HepG2 (cell line): Measurements from ENCODE around the gene ABCC10. TPM values are rescaled to one million over a fixed set of nuclear protein-coding genes. Genes with fewer than 3 reads are reported as not detected.
A peak's percentile ranks its signal among the peaks of the same experiment; 100 is the strongest.

Source experiments
- CENPT ChIP-seq: sonication (generic); formaldehyde crosslinking; IDR thresholded peaks from 2 replicates; pipeline ENCODE4 v1.8.0; 2022; ENCODE audit warnings: low read depth, mild to moderate bottlenecking, moderate library complexity, missing genetic modification reagents
- KLF6 ChIP-seq: IDR thresholded peaks from 2 replicates; pipeline ENCODE4 v1.8.0; 2016; ENCODE audit warnings: missing biosample characterization, missing genetic modification reagents
- MAZ ChIP-seq, 2 experiments: sonication (generic) in 1 of 2; formaldehyde crosslinking in 1 of 2; IDR thresholded peaks; 2 replicates each; pipeline versions ENCODE4 v1.5.0 to v1.6.1; 2012 to 2020; ENCODE audit warnings: low read depth in 2 of 2, mild to moderate bottlenecking in 2 of 2, borderline replicate concordance in 1 of 2, improper control_type of control experiment in 1 of 2, low read length in 1 of 2, missing genetic modification reagents in 1 of 2, moderate library complexity in 1 of 2
- NCOR1 ChIP-seq: fragments of 200-600 bp; sonication (generic); IDR thresholded peaks from 2 replicates; pipeline ENCODE4 v1.7.0; 2017; ENCODE audit warnings: antibody characterized with exemption, low read length, borderline replicate concordance
- POGK ChIP-seq: sonication (generic); formaldehyde crosslinking; conservative IDR thresholded peaks from 2 replicates; pipeline ENCODE4 v1.8.0; 2022; ENCODE audit warnings: mild to moderate bottlenecking, moderate library complexity, missing genetic modification reagents
- PPARG ChIP-seq: conservative IDR thresholded peaks from 2 replicates; pipeline ENCODE4 v1.6.1; 2016; ENCODE audit warnings: missing biosample characterization, missing genetic modification reagents
- RFXANK ChIP-seq: IDR thresholded peaks from 2 replicates; pipeline ENCODE4 v1.6.1; 2016
- SMYD3 ChIP-seq: sonication (generic); formaldehyde crosslinking; IDR thresholded peaks from 2 replicates; pipeline ENCODE4 v1.8.1; 2023; ENCODE audit warnings: mild to moderate bottlenecking, missing genetic modification reagents
- TOPORS ChIP-seq: sonication (generic); formaldehyde crosslinking; IDR thresholded peaks from 2 replicates; pipeline ENCODE4 v1.8.0; 2023; ENCODE audit warnings: mild to moderate bottlenecking, missing genetic modification reagents
- ZKSCAN5 ChIP-seq: sonication (generic); formaldehyde crosslinking; IDR thresholded peaks from 2 replicates; pipeline ENCODE4 v1.5.1; 2020; ENCODE audit warnings: mild to moderate bottlenecking, missing genetic modification reagents
- ZNF33A ChIP-seq: sonication (generic); formaldehyde crosslinking; IDR thresholded peaks from 2 replicates; pipeline ENCODE4 v1.5.1; 2020; ENCODE audit warnings: missing genetic modification reagents, mild to moderate bottlenecking, moderate library complexity, borderline replicate concordance
- ZNF430 ChIP-seq: sonication (generic); formaldehyde crosslinking; IDR thresholded peaks from 2 replicates; pipeline ENCODE4 v1.9.0; 2021; ENCODE audit warnings: mild to moderate bottlenecking, missing genetic modification reagents
- ZSCAN21 ChIP-seq: sonication (generic); formaldehyde crosslinking; IDR thresholded peaks from 2 replicates; pipeline ENCODE4 v1.8.0; 2022; ENCODE audit warnings: mild to moderate bottlenecking, missing genetic modification reagents, moderate library complexity, borderline replicate concordance
- polyA plus RNA-seq, 8 experiments: library from polyadenylated mRNA; depleted of rRNA in 3 of 8; stranded (reverse) in 7 of 8; unstranded in 1 of 8; fragments of >200 nt; fragmentation: Illumina TruSeq in 4 of 8; extraction: Trizol in 4 of 8; gene quantifications; 2 replicates each; pipeline versions ENCODE4 v1.2.1 to v1.2.3, GENCODE V29; 2011 to 2016; ENCODE audit warnings: low read depth in 4 of 8, missing spikeins in 1 of 8, mixed read lengths in 1 of 8; ENCODE audit not compliant: insufficient read depth in 1 of 8
- total RNA-seq, 5 experiments: library from RNA; depleted of rRNA; stranded (reverse); fragments of >200 nt; fragmentation: Illumina TruSeq; extraction: Trizol; gene quantifications; 2 replicates each; pipeline ENCODE4 v1.2.3, GENCODE V29; 2016; ENCODE audit warnings: low read depth in 1 of 5
- TF ChIP-seq, protein P1 (sequence below): sonication (generic); formaldehyde crosslinking; conservative IDR thresholded peaks from 2 replicates; pipeline ENCODE4 v1.4.0; 2020; ENCODE audit warnings: missing genetic modification reagents
- TF ChIP-seq, protein P2 (sequence below): sonication (generic); formaldehyde crosslinking; IDR thresholded peaks from 2 replicates; pipeline ENCODE4 v1.8.1; 2022; ENCODE audit warnings: low read depth, mild to moderate bottlenecking, missing genetic modification reagents
- TF ChIP-seq, protein P3 (sequence below): sonication (generic); formaldehyde crosslinking; IDR thresholded peaks from 2 replicates; pipeline ENCODE4 v1.5.1; 2020; ENCODE audit warnings: missing genetic modification reagents, mild to moderate bottlenecking, borderline replicate concordance
- TF ChIP-seq, protein P4 (sequence below): sonication (generic); formaldehyde crosslinking; IDR thresholded peaks from 2 replicates; pipeline ENCODE4 v1.4.0; 2020; ENCODE audit warnings: missing genetic modification reagents
- TF ChIP-seq, protein P5 (sequence below): sonication (generic); formaldehyde crosslinking; IDR thresholded peaks from 2 replicates; pipeline ENCODE4 v1.4.0; 2020; ENCODE audit warnings: low read depth, mild to moderate bottlenecking, missing genetic modification reagents

The ABCC10 gene
- total and polyA plus RNA-seq, 2 of the 13 experiments (the other 11 are each of a cell fraction or from before 2014, with no cell fraction given): 16.0 to 24.3 TPM

GRCh38 chr6:43454290-43454695 is 27.0 kb downstream of the ABCC10 start (continued):
- TF ChIP-seq, protein P1, sequence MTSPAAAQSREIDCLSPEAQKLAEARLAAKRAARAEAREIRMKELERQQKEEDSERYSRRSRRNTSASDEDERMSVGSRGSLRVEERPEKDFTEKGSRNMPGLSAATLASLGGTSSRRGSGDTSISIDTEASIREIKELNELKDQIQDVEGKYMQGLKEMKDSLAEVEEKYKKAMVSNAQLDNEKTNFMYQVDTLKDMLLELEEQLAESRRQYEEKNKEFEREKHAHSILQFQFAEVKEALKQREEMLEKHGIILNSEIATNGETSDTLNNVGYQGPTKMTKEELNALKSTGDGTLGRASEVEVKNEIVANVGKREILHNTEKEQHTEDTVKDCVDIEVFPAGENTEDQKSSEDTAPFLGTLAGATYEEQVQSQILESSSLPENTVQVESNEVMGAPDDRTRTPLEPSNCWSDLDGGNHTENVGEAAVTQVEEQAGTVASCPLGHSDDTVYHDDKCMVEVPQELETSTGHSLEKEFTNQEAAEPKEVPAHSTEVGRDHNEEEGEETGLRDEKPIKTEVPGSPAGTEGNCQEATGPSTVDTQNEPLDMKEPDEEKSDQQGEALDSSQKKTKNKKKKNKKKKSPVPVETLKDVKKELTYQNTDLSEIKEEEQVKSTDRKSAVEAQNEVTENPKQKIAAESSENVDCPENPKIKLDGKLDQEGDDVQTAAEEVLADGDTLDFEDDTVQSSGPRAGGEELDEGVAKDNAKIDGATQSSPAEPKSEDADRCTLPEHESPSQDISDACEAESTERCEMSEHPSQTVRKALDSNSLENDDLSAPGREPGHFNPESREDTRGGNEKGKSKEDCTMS (CRISPR knock-in tag): no peak
- TF ChIP-seq CENPT (CRISPR knock-in tag): 0 out of 2 replicates have a peak, but pooled peaks have one; percentile 72
- TF ChIP-seq, protein P2, sequence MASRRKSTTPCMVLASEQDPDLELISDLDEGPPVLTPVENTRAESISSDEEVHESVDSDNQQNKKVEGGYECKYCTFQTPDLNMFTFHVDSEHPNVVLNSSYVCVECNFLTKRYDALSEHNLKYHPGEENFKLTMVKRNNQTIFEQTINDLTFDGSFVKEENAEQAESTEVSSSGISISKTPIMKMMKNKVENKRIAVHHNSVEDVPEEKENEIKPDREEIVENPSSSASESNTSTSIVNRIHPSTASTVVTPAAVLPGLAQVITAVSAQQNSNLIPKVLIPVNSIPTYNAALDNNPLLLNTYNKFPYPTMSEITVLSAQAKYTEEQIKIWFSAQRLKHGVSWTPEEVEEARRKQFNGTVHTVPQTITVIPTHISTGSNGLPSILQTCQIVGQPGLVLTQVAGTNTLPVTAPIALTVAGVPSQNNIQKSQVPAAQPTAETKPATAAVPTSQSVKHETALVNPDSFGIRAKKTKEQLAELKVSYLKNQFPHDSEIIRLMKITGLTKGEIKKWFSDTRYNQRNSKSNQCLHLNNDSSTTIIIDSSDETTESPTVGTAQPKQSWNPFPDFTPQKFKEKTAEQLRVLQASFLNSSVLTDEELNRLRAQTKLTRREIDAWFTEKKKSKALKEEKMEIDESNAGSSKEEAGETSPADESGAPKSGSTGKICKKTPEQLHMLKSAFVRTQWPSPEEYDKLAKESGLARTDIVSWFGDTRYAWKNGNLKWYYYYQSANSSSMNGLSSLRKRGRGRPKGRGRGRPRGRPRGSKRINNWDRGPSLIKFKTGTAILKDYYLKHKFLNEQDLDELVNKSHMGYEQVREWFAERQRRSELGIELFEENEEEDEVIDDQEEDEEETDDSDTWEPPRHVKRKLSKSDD (CRISPR knock-in tag): 0 out of 2 replicates have a peak, but pooled peaks have one; percentile 28
- TF ChIP-seq PPARG (CRISPR knock-in tag): no peak
- 0 out of 2 replicates have a peak, but pooled peaks have one; percentile 66 for TF ChIP-seq ZNF430 (CRISPR knock-in tag)
- no peak for TF ChIP-seq NCOR1
- TF ChIP-seq ZKSCAN5 (CRISPR knock-in tag): no peak
- TF ChIP-seq, protein P3, sequence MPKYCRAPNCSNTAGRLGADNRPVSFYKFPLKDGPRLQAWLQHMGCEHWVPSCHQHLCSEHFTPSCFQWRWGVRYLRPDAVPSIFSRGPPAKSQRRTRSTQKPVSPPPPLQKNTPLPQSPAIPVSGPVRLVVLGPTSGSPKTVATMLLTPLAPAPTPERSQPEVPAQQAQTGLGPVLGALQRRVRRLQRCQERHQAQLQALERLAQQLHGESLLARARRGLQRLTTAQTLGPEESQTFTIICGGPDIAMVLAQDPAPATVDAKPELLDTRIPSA: 0 out of 2 replicates have a peak, but pooled peaks have one; percentile 6
- no peak for TF ChIP-seq TOPORS
- TF ChIP-seq POGK (CRISPR knock-in tag): no peak
- 0 out of 2 replicates have a peak, but pooled peaks have one; percentile 20 for TF ChIP-seq SMYD3 (CRISPR knock-in tag)
- TF ChIP-seq ZSCAN21 (CRISPR knock-in tag): no peak
- no peak for TF ChIP-seq ZNF33A (CRISPR knock-in tag)
- no peak for TF ChIP-seq KLF6 (CRISPR knock-in tag)
- TF ChIP-seq, protein P4, sequence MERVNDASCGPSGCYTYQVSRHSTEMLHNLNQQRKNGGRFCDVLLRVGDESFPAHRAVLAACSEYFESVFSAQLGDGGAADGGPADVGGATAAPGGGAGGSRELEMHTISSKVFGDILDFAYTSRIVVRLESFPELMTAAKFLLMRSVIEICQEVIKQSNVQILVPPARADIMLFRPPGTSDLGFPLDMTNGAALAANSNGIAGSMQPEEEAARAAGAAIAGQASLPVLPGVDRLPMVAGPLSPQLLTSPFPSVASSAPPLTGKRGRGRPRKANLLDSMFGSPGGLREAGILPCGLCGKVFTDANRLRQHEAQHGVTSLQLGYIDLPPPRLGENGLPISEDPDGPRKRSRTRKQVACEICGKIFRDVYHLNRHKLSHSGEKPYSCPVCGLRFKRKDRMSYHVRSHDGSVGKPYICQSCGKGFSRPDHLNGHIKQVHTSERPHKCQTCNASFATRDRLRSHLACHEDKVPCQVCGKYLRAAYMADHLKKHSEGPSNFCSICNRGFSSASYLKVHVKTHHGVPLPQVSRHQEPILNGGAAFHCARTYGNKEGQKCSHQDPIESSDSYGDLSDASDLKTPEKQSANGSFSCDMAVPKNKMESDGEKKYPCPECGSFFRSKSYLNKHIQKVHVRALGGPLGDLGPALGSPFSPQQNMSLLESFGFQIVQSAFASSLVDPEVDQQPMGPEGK: 0 out of 2 replicates have a peak, but pooled peaks have one; percentile 72
- no peak for TF ChIP-seq RFXANK
- TF ChIP-seq MAZ (IDR thresholded peaks at IDR 0.05; ENCODE audit: borderline replicate concordance, low read depth, low read length): no peak
- 0 out of 2 replicates have a peak, but pooled peaks have one; percentile 71 for TF ChIP-seq MAZ (CRISPR knock-in tag; IDR thresholded peaks at IDR 0.05; ENCODE audit: low read depth)
- TF ChIP-seq, protein P5, sequence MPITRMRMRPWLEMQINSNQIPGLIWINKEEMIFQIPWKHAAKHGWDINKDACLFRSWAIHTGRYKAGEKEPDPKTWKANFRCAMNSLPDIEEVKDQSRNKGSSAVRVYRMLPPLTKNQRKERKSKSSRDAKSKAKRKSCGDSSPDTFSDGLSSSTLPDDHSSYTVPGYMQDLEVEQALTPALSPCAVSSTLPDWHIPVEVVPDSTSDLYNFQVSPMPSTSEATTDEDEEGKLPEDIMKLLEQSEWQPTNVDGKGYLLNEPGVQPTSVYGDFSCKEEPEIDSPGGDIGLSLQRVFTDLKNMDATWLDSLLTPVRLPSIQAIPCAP (CRISPR knock-in tag): no peak
